Esophagus squamous epithelium (tissue), 4 donors: ENCODE results near the gene MFNG.

Source experiments
- CTCF ChIP-seq, 6 experiments: fragments of 450-650 bp in 4 of 6; fragments of 200-600 bp in 2 of 6; sonication (generic) in 2 of 6; IDR thresholded peaks; one replicate each; pipeline ENCODE4 v1.5.1; 2016 to 2019; ENCODE audit warnings: antibody characterized with exemption in 6 of 6, mild to moderate bottlenecking in 4 of 6, moderate library complexity in 4 of 6
- POLR2A ChIP-seq, 4 donors: fragments of 450-650 bp; IDR thresholded peaks; one replicate each; pipeline ENCODE4 v1.6.1; 2017; ENCODE audit warnings: antibody characterized with exemption in 4 of 4, mild to moderate bottlenecking in 4 of 4, moderate library complexity in 3 of 4

GRCh38 chr22:37489983-37490382, 3.8 kb upstream of the MFNG start:
- TF ChIP-seq CTCF (IDR thresholded peaks at IDR 0.05) (no peak), POLR2A (IDR thresholded peaks at IDR 0.05) (no peak)
